Adrenal gland (tissue), 12 donors: Measurements from ENCODE around the gene FAM98B. TPM values are rescaled to one million over a fixed set of nuclear protein-coding genes. Genes with fewer than 3 reads are reported as not detected.

Experiments
- DNase-seq, 7 donors: peaks; one replicate each; pipeline ENCODE4 v3.0.0-alpha.2; 2019 to 2020
- H3K27ac ChIP-seq, 5 donors: fragments of 200-600 bp; sonication (generic) in 4 of 5; 1 replicate in 3 of 5; 2 replicates in 2 of 5; pipeline versions ENCODE4 v1.5.1 to v1.8.0; 2016 to 2020; ENCODE audit warnings: mild to moderate bottlenecking in 1 of 5
- H3K27me3 ChIP-seq: fragments of 200-600 bp; 2 replicates; pipeline ENCODE4 v1.8.0; 2021
- H3K36me3 ChIP-seq, 2 donors: fragments of 200-600 bp; replicated peaks in 1 of 2; 1 replicate in 1 of 2; 2 replicates in 1 of 2; pipeline versions ENCODE4 v1.5.1 to v1.8.0; 2018 to 2022
- H3K4me1 ChIP-seq, 2 donors: fragments of 200-600 bp; replicated peaks in 1 of 2; 1 replicate in 1 of 2; 2 replicates in 1 of 2; pipeline versions ENCODE4 v1.5.1 to v1.8.0; 2018 to 2021
- H3K4me3 ChIP-seq, 4 donors: fragments of 200-600 bp; sonication (generic) in 3 of 4; one replicate each; pipeline ENCODE4 v1.5.1; 2016 to 2018
- H3K9me3 ChIP-seq, 3 donors: fragments of 200-600 bp; sonication (generic) in 1 of 3; replicated peaks in 1 of 3; 1 replicate in 2 of 3; 2 replicates in 1 of 3; pipeline versions ENCODE4 v1.5.1 to v1.8.0; 2016 to 2021
- POLR2A ChIP-seq, 2 donors: fragments of 450-650 bp; IDR thresholded peaks; one replicate each; pipeline ENCODE4 v1.6.1; 2017; ENCODE audit warnings: antibody characterized with exemption in 2 of 2, mild to moderate bottlenecking in 2 of 2, moderate library complexity in 1 of 2
- WGBS, 4 donors: extraction: QIAGEN DNeasy Blood & Tissue Kit in 2 of 4; methylation state at CpG; one replicate each; pipeline versions ENCODE4 v1.1.5 to v1.1.7; 2013 to 2017; 5-methylcytosine and 5-hydroxymethylcytosine counted together
- intact Hi-C, 2 donors: fragments of 100-400 bp; cut with DNase I; formaldehyde crosslinking; loops; one replicate each; pipeline versions ENCODE4 v1.14.1 to v1.15.0; 2022 to 2023
- polyA plus RNA-seq, 3 donors: library from polyadenylated mRNA; stranded (reverse); fragments of 200-250 nt in 2 of 3; fragments of 350-450 nt in 1 of 3; fragmentation: Illumina TruSeq in 1 of 3; extraction: RNeasy Lipid Tissue Mini Kit (QIAGEN cat#74804) in 1 of 3; gene quantifications; one replicate each; pipeline ENCODE4 v1.2.3, GENCODE V29; 2013 to 2014
- total RNA-seq, 9 donors: library from RNA; depleted of rRNA in 4 of 9; stranded (reverse); fragments of >200 nt in 4 of 9; fragments of 120-200 nt in 1 of 9; fragmentation: NEBNext Ultra II Directional in 1 of 9; extraction: Animal tissue kit (Norgen Biotek cat#: 25700) in 1 of 9; gene quantifications; one replicate each; pipeline versions ENCODE4 v1.1.0 to v1.2.4, GENCODE V29; 2013 to 2023
- TF ChIP-seq, protein P1 (sequence below), 6 experiments: fragments of 450-650 bp in 4 of 6; fragments of 200-600 bp in 2 of 6; sonication (generic) in 1 of 6; IDR thresholded peaks; 1 replicate in 5 of 6; 2 replicates in 1 of 6; pipeline versions ENCODE4 v1.5.1 to v1.8.0; 2016 to 2021; ENCODE audit warnings: antibody characterized with exemption in 6 of 6, mild to moderate bottlenecking in 2 of 6, moderate library complexity in 1 of 6
- donor health status: healthy with polysubstance abuse.
- donor health status: Bipolar disorder and iron deficiency.
- donor health status: DM: yes; HTN: yes; CAD: no.
- donor health status: DM: no; HTN: no; CAD: no.
- donor health status: DM: no; HTN: no; CAD: no.
- donor health status: DM: yes; HTN: yes; CAD: no.

FAM98B gene
- total and polyA plus RNA-seq, 12 donors = 3.0 to 30.1 (median 12.3) TPM

- Histone ChIP-seq H3K36me3 (no peaks in the 10 kb centered on the region), H3K27me3 (no peaks in the 10 kb centered on the region), H3K4me3 (no peak overlapping the region), H3K9me3 (no peaks in the 10 kb centered on the region), H3K4me1 (no peaks in the 10 kb centered on the region), H3K27ac (no peak overlapping the region)
- WGBS, 4 donors = 71 to 86% (median 78%) methylated on average over 2 of the region's 2 CpGs
- TF ChIP-seq POLR2A (IDR thresholded peaks at IDR 0.05) = no peak
- DNase-seq = no peak
- intact Hi-C loops = no loop called here
These were observed 33.0 kb downstream of the FAM98B start for GRCh38 chr15:38486936-38487335.

- WGBS, 4 donors = 96 to 100% (median 97%) methylated on average over 1 of the region's 1 CpG
- no peak overlapping the region for H3K27ac ChIP-seq
These were observed 33.5 kb downstream of the FAM98B start for GRCh38 chr15:38487378-38487777.

DNA sequence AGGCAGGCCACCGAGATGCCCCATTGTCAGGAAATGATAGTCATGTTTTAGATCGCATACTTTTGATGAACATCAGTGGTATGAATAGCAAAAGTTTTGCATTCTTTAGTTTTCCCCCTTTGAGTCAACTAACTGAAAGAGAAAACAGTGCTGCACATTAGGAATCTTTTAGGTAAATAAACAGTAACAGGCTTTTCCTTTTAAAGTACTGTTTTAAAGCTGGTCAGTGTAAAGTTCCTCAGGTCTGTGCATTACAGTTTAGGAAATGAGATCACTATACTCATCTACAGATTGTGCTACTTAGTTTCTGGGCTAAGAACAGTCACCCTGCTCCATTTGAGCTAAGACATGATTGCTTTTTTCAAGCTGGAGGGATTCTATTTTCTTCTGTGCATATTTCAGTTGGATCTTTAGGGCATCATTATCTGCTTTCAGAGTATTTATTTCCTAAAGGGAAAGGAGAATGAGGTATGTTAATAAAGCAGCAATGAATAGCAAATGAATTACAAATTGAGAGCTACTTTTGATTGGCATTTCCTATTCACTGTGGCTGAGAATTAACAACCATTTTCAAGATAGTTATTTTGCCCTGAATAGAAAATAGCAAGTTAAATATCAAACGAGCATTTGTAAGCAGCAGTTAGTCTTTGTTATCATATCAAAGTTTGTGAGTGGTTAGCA lies 36.5 kb downstream of the FAM98B start:
- 66 to 87% (median 83%) methylated on average over 3 of the region's 3 CpGs for whole genome bisulfite sequencing, 4 donors
- Histone ChIP-seq H3K36me3 (no peaks in the 10 kb centered on the region), H3K9me3 (no peaks in the 10 kb centered on the region), H3K27ac (no peak overlapping the region), H3K27me3 (no peaks in the 10 kb centered on the region), H3K4me1 (no peaks in the 10 kb centered on the region), H3K4me3 (no peak overlapping the region)
- TF ChIP-seq, protein P1, sequence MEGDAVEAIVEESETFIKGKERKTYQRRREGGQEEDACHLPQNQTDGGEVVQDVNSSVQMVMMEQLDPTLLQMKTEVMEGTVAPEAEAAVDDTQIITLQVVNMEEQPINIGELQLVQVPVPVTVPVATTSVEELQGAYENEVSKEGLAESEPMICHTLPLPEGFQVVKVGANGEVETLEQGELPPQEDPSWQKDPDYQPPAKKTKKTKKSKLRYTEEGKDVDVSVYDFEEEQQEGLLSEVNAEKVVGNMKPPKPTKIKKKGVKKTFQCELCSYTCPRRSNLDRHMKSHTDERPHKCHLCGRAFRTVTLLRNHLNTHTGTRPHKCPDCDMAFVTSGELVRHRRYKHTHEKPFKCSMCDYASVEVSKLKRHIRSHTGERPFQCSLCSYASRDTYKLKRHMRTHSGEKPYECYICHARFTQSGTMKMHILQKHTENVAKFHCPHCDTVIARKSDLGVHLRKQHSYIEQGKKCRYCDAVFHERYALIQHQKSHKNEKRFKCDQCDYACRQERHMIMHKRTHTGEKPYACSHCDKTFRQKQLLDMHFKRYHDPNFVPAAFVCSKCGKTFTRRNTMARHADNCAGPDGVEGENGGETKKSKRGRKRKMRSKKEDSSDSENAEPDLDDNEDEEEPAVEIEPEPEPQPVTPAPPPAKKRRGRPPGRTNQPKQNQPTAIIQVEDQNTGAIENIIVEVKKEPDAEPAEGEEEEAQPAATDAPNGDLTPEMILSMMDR (IDR thresholded peaks at IDR 0.05) = no peak
- no peak for TF ChIP-seq POLR2A (IDR thresholded peaks at IDR 0.05)
- intact Hi-C loops = no loop called here
- no peak for DNase-seq

More at GRCh38 chr15:38487378-38487777, 33.5 kb downstream of the FAM98B start:
- Histone ChIP-seq H3K4me1 (no peaks in the 10 kb centered on the region), H3K27me3 (no peaks in the 10 kb centered on the region), H3K36me3 (no peaks in the 10 kb centered on the region), H3K9me3 (no peaks in the 10 kb centered on the region), H3K4me3 (no peak overlapping the region)
- no peak for DNase-seq
- intact Hi-C loops = no loop called here
- TF ChIP-seq POLR2A (IDR thresholded peaks at IDR 0.05) = no peak
- TF ChIP-seq, protein P1 (IDR thresholded peaks at IDR 0.05) = no peak

- no peak for TF ChIP-seq POLR2A (IDR thresholded peaks at IDR 0.05)
- TF ChIP-seq, protein P1 (IDR thresholded peaks at IDR 0.05) = no peak
- no peak overlapping the region for H3K4me3 ChIP-seq
- H3K9me3 ChIP-seq = no peaks in the 10 kb centered on the region
- H3K4me1 ChIP-seq = no peaks in the 10 kb centered on the region
- H3K27me3 ChIP-seq = no peaks in the 10 kb centered on the region
- H3K36me3 ChIP-seq = no peaks in the 10 kb centered on the region
- intact Hi-C loops = no loop called here
- no peak for DNase-seq
- H3K27ac ChIP-seq = no peak overlapping the region
- WGBS, 4 donors = 75 to 91% (median 77%) methylated on average over 1 of the region's 1 CpG
These were observed 42.2 kb downstream of the FAM98B start for GRCh38 chr15:38496151-38496550.

- Histone ChIP-seq H3K4me3 (no peak overlapping the region), H3K36me3 (no peaks in the 10 kb centered on the region), H3K27ac (no peak overlapping the region), H3K9me3 (no peaks in the 10 kb centered on the region), H3K4me1 (no peaks in the 10 kb centered on the region), H3K27me3 (no peaks in the 10 kb centered on the region)
- 95 to 100% (median 99%) methylated on average over 1 of the region's 1 CpG for WGBS, 4 donors
- DNase-seq = no peak
- no peak for TF ChIP-seq POLR2A (IDR thresholded peaks at IDR 0.05)
- TF ChIP-seq, protein P1 (IDR thresholded peaks at IDR 0.05) = no peak
- intact Hi-C loops = no loop called here
These were observed 45.7 kb downstream of the FAM98B start for GRCh38 chr15:38499651-38500050.
